Measurements from ENCODE around the gene RAPGEF2.

Gene RAPGEF2

DNA sequence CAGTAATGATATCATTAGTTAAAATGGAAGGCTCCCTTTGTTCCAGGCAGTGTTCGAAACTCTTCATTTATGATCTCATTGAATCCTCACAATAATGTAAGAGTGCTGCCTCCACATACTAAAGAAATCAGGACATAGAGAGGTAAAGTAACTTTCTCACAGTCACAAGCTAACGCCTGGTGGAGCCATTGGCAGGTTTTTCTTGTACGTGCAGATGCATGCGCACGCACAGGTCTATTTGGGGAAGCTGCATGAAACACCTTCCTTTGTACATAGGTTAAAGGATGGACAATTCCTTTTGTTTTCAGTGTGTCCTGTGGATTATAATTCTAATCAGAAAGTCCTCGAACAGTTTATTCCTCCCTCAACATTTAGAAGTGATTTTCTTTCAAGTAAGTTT, 176.2 kb downstream of the RAPGEF2 start:
- DNase-seq (ENCODE audit: low read depth in 3 of 3), result no peak

DNA sequence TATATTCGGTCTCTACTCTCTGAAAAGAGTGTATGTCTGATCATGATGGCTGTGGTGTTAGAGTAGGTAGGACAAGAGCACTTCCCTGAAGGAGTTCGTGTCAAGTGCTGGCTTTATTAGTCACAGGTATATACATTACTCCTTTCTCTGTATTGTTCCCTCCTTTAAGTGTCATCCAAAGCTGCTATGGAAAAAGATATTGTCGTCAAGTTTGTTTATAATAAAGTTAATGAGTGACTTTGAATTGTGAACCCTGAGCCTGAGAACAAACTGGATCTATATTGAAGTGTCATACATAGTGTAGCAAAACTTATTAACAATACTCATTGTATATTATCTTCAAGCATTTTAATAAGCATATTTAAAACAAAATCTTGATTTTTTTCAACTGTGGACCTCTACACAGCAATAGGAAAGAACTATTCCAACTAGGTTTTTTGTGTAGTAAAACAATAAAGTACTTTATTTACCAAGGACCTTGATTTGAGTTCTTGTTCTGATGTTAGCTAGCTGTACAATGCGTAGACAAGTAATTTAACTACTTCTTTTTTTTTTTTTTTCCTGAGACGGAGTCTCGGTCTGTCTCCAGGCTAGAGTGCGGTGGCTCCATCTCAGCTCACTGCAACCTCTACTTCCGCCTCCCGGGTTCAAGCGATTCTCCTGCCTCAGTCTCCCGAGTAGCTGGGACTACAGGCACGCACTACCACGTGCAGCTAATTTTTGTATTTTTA, 177.7 kb downstream of the RAPGEF2 start:
- no peak for DNase-seq (ENCODE audit: low read depth in 3 of 3)

DNA sequence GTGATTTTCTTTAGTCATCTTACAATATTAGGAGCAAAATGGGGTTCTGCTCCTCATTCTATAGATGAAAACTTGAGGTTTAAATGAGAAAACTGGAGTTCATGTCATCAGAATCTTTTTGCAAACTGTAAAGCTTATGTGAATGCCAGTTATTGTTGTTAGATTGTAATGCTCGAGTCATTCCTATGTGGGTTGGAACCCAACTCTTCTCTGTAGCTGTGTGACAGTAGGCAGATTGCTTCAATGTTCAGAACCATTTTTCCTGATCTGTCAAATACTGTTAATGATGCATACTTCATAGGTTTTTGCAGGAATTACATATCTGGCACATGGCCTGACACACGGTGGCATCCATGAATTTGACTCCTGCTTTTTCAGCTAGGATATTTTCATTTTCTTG, 178.9 kb downstream of the RAPGEF2 start:
- no peak for DNase-seq (ENCODE audit: low read depth in 3 of 3)

DNA sequence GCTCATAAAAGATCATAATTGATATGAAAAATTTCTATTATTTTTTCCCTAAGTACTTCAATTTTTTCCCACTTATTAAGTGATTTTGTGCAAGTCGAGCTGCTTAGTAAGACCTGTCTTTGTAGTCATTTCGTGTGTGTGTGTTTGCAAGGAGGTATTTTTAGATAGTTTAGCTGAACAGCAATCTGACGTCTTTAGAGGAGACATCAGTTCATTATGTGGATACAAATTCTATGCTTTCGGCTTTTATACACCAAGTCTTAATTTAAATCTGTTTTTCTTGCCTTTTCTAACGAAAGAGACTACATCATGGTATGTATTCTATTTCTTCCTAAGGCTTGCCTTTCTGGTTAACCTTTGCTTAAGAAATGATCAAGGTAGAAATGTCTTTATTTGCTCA, 179.4 kb downstream of the RAPGEF2 start:
- DNase-seq (ENCODE audit: low read depth in 3 of 3), result no peak

DNA sequence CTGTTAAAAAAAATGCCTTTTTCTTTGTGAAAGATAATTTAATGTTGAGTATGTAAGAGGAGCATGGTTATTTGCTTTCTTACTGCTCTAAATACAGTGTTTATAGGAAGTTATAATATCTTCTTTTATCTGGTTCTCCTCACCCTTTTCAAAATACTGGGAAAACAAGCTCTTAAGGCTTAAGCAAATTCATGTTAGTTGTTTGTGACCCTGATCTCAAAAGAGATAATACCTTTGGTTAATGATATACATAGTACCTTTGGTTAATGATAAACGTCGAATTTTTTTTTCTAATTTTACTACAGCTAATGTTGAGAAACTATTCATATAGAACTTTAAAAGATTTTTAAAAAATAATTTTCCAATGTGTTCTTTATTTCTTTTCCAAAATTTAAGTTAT, 180.1 kb downstream of the RAPGEF2 start:
- no peak for DNase-seq (ENCODE audit: low read depth in 3 of 3)

DNA sequence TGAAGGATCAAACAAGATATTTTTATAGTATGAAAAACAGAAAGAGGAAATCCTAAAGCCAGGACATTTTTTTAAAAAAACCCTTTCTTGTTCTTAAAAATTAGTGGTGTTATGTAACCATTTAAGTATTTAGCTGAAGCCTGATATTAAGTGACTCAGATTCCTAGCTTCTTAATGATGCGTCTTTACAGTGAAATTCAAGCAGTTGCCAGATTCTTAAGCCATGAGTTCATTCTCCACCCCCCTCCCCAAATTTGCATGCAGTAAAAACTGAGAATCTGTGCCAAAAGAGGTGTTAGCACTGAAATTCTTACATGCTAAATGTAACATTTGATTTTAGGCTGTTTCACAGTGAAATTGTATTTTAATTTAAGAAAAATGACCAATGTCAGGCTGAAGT, 180.8 kb downstream of the RAPGEF2 start:
- no peak for DNase-seq (ENCODE audit: low read depth in 3 of 3)

DNA sequence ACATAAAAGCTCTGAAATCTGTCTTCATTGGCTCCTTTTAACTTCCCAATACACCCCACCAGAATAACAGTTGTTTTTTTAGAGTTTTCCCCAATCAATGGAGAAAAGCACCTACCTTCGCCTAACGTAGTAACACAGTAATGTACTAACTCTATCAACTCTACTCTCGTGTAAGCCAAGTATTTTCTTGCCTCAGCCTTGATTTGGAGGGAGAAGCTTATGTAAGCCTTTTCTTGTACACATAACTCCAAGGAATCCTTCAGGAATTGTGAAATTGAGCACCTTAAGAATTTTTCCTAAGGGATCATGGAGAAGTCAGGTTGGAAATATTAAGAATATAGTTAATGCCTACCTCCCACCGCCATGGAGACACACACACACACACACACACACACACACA, 181.2 kb downstream of the RAPGEF2 start:
- no peak for DNase-seq (ENCODE audit: low read depth in 3 of 3)

DNA sequence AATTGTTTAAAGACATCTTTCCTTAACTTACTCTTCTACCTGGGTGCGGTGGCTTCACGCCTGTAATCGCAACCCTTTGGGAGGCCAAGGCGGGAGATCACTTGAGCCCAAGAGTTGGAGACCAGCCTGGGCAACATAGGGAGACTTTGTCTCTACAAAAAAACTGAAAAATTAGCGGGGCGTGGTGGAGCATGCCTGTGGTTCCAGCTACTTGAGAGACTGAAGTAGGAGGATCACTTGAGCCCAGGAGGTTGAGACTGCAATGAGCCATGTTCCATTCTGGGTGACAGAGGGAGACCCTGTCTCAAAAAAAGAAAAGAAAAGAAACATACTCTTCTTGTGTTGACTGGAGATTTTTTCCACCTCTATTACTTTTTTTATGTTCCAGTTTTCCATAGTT, 181.9 kb downstream of the RAPGEF2 start:
- DNase-seq (ENCODE audit: low read depth in 3 of 3), result no peak

DNA sequence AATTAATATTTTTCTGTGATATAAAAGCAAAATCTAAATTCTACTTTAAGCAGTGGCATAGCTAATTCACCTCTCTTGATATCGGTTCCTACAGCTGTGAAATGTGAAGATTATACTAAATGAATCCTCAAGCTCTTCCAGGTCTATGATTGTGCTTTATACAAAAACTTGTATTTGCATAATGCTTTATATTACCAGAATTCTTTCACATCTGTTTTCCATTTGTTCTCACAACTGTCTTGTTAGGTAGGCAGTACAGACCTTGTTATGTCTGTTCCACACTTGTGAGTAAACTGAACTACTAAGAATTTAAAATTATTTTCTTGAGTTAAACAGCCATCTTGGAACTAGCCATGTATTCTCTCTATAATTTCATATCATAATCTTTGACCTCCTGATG, 184.9 kb downstream of the RAPGEF2 start:
- DNase-seq (ENCODE audit: low read depth in 3 of 3), result no peak

DNA sequence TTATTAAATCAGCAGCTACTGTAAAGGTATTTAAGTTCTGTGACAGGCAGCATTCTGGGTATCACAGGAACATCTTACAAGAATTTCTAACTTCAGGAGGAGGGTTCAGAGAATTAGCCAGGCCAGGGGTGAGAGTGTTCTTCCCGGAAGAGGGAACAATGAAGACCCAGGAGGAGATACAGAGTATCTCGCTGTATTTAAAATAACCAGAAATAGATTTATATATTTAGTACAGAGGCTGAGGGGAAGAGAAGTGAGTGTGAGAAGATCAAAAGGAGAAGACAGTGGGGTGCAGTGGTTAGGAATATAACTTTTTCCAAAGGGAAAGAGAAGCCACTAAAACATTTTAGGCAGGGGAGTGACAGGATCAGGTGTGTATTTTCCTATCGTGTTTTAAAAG, 186.8 kb downstream of the RAPGEF2 start:
- no peak for DNase-seq (ENCODE audit: low read depth in 3 of 3)

DNA sequence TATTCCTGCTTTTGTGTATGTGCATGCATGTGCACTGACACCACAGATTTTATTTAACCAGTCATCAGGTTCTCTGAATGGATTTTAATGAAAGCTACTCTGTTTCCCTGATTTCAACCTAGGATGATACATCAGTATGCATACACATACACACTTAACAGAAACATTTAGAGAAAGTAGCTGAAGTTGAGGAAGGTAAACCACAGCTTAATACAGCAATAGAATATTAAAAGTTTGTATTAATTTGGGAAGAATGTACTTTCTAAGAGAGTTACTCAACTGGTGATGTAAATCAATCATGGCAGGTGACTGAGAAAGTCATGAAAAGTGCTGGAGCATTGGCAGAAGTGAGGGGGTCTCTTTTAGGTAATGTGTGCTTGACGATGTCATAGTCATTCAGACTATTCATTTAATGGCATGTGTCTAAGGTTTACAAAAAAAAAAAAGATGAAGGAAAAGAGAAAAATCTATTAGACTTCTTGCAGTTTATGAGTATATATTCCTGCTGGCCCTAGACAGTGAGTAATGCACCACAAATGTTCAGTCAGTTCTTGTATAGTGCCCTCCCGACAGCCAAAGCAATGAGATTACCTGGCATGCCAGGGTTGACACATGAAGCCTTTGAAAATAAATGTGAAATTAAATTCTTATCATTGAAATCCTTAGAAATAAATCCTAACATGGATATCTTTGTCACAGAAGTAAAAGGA, 187.6 kb downstream of the RAPGEF2 start:
- no peak for DNase-seq (ENCODE audit: low read depth in 3 of 3)

DNA sequence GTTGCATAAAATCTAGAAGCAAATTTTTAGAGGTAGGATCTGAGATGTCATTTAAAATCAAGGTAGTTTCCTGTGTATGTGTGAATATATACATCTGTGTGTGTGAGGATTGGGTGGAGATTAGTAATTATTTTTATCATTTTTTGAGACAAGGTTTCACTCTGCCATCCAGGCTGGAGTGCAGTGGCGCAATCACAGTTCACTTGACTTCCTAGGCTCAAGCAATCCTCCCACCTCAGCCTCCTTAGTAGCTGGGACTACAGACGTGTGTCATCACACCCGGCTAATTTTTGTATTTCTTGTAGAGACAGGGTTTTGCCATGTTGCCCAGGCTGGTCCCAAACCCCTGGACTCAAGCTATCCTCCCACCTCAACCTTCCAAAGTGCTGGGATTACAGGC, 188.3 kb downstream of the RAPGEF2 start:
- no peak for DNase-seq (ENCODE audit: low read depth in 3 of 3)

DNA sequence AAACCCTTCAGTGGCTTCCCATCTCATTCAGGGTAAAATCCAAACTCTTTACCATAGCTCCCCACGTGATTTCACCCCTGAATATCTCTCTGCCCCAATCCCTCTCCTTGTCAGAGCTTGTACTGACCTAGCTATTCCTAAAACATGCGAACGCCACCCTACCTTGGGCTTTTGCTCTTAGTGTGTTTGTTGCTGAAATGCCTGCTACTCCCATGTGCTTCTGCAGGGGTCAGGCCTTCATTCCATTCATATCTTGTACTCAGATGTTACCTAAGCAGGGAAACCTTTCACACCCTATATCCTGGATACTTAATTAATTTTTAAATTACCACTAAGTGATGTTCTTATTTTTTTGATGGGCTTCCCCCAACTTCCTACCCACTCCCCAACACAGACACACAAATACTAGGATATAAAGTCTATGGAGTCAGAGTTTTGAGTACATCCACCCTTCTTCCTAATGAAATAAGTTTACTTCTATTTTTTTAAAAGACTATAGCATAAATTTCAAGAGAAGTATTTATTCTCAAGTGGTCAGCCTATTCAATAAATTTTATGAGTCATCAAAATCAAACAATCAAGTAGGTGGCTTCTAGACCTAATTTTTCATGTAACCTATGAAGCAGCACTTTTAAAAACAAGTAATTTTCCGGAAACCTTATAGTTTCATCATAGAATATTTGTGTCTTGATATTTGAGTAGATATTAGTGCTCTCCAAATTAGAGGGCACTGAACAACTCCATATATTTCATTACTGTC, 189.4 kb downstream of the RAPGEF2 start:
- DNase-seq (ENCODE audit: low read depth in 3 of 3), result no peak

DNA sequence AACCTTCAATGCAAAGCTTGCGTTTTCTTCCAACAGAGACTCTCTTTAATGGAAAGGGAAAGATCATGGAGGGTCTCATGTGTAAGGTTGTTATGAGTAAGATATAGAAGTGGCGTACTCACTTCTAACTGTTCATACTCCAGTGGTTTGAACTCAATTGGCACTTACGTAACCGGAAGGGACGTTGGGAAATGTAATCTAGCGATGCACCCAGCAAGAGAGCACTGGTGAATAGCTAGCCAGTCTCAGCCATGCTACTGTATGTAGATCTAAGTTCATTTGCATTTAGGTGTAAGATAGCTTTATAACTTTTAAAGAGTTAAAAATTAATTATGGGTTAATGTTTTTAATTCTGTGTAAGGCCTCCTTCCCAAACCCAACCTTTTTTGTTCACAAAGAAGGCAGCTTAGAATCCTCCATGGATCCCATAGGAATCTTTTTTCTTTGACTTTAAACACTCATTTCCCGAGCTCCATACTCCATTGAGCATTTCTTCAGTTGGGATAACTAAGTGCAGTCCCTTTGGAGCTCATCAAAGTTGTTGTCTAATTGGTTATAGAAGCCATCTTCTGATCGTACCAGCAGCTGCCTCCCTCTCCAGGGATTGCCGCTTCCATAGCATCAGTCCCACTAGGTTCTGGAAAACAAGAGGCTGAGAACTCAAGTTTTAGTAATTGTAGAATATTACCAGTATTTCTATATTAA, 191.1 kb downstream of the RAPGEF2 start:
- no peak for DNase-seq (ENCODE audit: low read depth in 3 of 3)

DNA sequence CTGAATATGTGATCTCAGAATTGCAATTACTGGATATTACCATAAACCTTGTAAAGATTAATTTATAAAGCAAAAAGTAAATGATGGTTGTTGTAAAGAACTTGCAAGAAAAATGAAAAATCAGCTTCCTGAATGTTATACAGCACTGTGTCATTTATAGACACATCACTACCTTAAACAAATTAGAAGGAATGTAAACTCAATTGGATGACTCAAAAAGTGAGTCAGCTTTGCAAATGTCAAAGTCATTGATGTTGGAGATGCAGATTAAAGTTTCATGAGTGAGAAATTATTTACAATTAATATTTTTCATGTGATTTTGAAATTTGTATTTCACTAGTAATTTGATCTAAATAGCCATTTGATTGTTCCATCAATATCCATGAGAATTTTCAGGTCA, 193.2 kb downstream of the RAPGEF2 start:
- DNase-seq (ENCODE audit: low read depth in 3 of 3), result no peak

DNA sequence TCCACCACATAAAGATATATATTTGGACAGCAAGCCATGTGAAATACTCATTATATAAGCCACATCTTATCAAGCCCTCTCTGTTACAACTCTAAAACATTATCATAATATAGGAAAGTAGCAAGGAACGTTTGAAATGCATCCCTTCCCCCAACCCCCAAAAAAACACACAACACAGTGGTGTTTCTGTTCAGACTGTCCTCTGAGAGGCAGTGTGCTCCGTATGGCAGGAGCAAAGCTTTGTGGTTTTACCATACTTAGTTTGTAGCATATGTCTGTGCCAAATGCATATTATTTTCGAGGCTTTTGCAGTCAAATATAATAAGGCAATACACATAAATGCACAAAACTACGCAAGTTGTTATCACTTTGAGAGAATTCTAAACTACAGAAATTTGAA, 194.2 kb downstream of the RAPGEF2 start:
- no peak for DNase-seq (ENCODE audit: low read depth in 3 of 3)

DNA sequence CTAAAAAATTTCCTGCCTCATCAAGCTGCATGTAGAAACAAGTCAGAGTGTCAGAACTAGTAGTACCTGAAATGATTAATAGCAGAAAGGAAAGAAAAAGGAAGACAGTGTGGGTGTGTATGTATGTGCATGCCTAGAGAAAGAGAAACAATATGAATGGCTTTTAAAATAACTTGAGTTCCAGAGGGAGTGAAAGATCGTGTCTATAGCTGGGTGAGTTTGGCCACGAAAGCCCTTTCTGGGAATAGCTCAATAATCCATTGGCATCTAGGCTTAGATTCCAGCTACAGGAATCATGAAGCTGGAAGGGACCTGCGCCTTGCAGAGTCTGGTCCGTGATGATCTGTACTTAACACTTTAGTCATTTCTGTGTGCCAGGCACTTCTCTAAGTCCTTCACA, 195.6 kb downstream of the RAPGEF2 start:
- no peak for DNase-seq (ENCODE audit: low read depth in 3 of 3)

DNA sequence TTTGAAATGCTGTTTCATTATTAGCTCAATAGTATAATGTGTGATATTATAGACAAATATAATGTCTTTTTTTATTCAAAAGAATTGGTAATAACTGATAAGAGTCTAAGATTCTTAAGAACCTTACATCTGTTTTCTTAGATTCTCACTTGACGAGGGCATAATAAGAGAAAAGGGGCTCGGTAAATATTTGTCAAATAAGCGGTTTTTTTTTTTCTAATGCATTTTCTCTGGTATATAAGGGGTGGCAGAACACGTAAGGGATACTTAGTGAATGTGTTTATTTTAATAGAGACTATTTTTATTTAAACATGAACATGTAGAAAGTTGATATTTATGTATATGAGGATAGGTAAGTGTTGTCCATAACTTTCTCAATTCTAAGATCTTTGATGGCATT, 200.6 kb downstream of the RAPGEF2 start:
- DNase-seq (ENCODE audit: low read depth in 3 of 3), result no peak

DNA sequence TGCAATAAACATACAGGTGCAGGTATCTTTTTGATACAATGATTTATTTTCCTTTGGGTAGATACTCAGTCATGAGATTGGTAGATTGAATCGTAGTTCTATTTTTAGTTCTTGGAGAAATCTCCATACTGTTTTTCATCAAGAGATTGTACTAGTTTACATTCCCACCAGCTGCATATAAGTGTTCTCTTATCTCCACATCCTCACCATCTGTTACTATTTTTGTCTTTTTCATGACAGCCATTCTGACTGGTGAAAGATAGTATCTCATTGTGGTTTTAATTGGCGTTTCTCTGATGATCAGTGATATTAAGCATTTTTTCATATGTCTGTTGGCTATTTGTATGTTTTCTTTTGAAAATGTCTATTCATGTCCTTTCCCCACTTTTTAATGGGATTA, 202.2 kb downstream of the RAPGEF2 start:
- no peak for DNase-seq (ENCODE audit: low read depth in 3 of 3)

DNA sequence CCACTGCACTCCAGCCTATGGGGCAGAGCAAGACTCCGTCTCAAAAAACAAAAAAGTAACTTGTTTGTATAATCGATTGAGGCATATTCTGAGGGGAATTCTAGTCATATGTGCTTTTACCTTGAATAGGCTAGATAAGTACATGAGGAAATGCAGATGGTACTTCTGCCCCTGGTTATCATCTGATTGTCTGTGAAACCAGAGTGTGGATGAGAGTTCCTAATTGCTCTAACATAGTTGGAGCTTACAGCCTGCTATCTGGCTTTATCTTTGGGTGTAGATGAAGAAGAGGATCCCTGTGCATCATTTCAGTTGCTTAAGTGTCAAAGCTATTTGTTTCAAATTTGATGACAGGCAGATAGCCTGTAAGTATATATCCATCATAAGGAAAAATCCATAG, 205.1 kb downstream of the RAPGEF2 start:
- no peak for DNase-seq (ENCODE audit: low read depth in 3 of 3)

DNA sequence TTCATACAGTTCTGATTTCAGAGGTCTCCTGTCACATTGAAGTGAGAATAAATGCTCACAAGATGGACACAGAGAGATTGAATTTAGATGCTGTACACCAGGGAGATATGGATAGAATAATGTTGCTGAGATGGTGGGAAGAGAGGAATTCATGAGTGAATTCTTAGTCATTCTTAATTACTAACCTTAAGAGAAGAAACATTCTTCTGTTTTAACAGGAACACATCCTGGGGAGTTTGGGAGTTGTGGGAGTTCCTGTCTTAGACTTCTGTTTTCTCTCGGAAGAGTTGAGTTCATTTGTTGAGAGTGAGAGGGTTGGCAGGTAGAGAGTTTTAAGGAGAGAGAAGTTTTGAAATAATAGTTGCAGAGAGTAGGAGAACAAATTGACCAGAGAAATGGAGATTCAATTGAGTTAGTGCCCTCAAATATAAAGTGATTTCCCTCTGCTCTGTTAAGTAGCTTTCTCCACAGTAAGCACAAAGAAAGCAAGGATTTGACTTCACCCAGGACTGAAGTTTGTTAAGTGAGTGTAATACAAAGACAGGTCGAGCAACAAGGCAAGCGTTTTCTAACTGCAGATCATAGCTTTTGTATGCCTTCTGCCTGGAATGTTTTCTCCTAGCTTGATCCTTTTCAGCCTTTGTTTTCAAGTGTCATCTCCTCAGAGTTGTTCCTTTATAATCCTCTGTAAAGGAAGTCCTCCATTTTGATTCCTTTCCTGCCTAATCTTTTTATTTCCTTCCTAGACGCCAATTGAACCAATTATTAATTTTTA, 205.9 kb downstream of the RAPGEF2 start:
- no peak for DNase-seq (ENCODE audit: low read depth in 3 of 3)

DNA sequence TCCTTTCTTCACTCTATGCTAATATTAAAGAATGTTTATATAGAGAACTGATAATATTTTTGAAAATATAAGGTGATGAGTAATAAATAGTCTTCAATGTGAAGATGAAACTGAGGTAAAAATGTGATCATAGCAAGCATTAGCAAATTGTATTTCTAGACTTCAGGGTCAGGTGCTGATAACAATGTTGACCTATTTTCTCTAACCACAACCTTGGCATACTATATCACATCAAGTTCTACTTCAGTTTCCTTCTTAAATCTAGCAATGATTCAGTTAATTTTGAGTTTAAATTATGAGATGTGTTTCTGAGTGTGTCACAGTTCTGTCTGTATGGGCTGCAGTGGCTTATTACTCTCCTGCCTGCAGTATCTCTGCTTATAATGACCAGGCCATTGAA, 209.4 kb downstream of the RAPGEF2 start:
- DNase-seq (ENCODE audit: low read depth in 3 of 3), result no peak
